ENCODE data around the gene GPATCH8. TPM values are rescaled to one million over a fixed set of nuclear protein-coding genes. Genes with fewer than 3 reads are reported as not detected.

GPATCH8 gene
- total RNA-seq = 35.5 and 41.2 TPM in 2 replicates

GRCh38 chr17:44503147-44504029 lies at the start of gene GPATCH8:
TSS of gene GPATCH8 (minus strand) at chr17:44503406. CDS start at chr17:44503370, 36 bp downstream.

DNA sequence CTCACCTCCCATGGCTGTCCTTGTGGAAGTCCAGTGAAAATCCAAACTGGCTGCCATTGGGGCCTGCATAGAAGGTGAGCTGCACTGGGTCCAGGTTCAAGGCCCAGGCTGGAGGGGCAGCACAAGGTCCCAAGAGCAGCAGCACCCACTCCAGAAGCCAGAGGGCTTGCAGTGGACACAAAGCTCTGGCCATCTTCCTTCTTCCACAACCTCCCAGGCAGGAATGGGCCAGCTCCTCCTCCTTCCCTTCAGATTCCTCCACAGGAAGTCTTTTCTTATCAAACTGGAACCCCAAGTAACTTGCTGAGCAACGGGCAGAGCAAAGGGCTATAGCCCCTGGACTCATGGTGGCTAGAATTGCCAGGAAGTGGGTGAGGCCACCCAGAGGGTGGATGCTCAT lies 113.9 kb downstream of the GPATCH8 start, which contains the start of gene ITGA2B:
ITGA2B (minus strand) TSS at position 369 of the 400 bp plus-strand sequence; CDS start at position 193, 176 bp downstream.

GRCh38 chr17:44363613-44364159 lies 139.5 kb downstream of the GPATCH8 start, which contains the start of gene FAM171A2:
TSS of gene FAM171A2 (minus strand) at chr17:44363853. CDS start at chr17:44363714, 139 bp downstream.

Small RNA genes lying within 50 kb of the gene (small RNA-seq; reads per million reads assigned to genes)
- not detected for gene RN7SL258P

Other genes with a start within 250 kb of the GPATCH8 start
- not detected in 2 replicates for gene SLC4A1, start 235.3 kb downstream of the GPATCH8 start, total RNA-seq
- 0.13 TPM in 1 of 2 replicates, not detected in the other for gene RUNDC3A, start 194.8 kb downstream of the GPATCH8 start, total RNA-seq
- gene SLC25A39, start 178.6 kb downstream of the GPATCH8 start, total RNA-seq = 48.6 and 53.6 TPM in 2 replicates
- 104 and 131 TPM in 2 replicates for gene GRN, start 158.1 kb downstream of the GPATCH8 start, total RNA-seq
- 0.91 and 1.2 TPM in 2 replicates for gene FAM171A2, start 139.6 kb downstream of the GPATCH8 start, total RNA-seq
- gene ITGA2B, start 113.8 kb downstream of the GPATCH8 start, total RNA-seq = 0.11 and 0.39 TPM in 2 replicates
- gene FZD2, start 54.1 kb upstream of the GPATCH8 start, total RNA-seq = 0.91 and 1.7 TPM in 2 replicates
- gene MEIOC, start 153.1 kb upstream of the GPATCH8 start, total RNA-seq = under 0.01 and 0.11 TPM in 2 replicates
- 43.8 and 45.2 TPM in 2 replicates for gene CCDC43, start 186.4 kb upstream of the GPATCH8 start, total RNA-seq
- 3.5 and 4.4 TPM in 2 replicates for gene DBF4B, start 205.3 kb upstream of the GPATCH8 start, total RNA-seq

All from articular chondrocyte of knee joint (primary cell).